Stimulated activated CD4-positive, alpha-beta T cell treated with anti-CD3 and anti-CD28 coated beads, Interleukin-4, amount 100 ng/mL, for 24 hours (primary cell): ENCODE results near the gene RAB7B.

Experiments
- DNase-seq: peaks from one replicate; pipeline ENCODE4 v3.0.0-alpha.2; 2020

The RAB7B gene

DNA sequence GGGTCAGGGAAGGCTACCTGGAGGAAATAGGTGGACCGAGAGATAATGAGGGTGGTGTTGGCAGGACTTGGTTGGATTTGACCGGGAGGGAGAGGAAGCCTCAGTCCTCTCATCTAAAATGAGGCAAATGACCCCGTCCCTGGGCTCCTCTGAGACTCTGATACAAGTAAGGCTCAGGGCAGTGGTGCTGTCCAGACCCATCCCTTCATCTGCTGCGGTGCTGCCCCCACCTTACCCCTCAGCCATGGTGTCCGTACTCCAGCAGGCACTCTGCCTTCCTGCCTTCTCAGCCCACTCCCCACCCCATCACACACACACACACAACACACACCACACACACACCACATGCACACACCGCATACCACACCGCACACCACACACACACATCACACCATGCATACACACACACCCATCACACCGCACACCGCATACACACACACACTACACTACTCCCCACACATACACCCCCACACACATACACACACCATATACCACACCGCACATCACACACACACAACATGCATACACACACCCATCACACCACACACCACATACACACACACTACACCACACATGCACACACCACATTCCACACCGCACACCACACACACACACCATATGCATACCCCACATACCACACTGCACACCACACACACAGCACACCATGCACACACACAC, 30.6 kb downstream of the RAB7B start:
- no peak for DNase-seq

DNA sequence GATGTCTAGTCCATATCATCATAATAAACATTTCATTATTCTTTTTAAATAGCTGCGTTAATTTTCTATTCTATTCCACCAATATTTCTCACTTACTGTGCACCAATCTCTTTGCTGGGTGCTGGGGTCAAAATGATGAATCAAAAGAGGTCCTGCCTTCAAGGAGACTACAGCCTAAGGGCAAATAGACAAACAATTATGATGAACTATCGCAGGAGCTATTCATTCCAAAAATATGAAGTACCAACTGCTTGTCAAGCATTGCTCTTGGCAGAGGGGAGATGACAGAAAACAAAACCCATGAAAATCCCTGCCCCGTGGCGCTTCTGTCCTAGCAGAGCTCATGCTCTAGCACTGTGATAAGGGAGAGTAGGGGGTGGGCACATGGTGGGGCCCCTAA, 31.1 kb downstream of the RAB7B start:
- DNase-seq, result no peak

DNA sequence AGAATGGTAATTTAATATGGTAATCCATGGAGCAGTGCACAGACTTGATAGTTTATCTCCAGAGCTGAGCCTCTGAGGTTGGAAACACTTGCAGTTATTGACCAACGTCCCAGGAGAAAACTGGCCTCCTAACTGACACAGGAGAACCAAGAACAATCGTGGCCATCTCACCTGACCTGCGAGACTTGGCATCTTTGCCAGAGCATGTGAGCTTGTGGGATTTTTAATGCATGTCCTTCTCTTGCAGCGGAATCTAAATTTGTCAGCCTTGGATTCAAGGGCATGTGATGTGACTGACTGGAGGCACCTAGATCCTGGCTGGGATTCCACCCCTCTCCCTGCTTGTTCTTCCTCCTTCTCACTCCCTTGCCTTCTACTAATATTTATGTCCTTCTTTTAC, 32.1 kb downstream of the RAB7B start:
- DNase-seq, result no peak

DNA sequence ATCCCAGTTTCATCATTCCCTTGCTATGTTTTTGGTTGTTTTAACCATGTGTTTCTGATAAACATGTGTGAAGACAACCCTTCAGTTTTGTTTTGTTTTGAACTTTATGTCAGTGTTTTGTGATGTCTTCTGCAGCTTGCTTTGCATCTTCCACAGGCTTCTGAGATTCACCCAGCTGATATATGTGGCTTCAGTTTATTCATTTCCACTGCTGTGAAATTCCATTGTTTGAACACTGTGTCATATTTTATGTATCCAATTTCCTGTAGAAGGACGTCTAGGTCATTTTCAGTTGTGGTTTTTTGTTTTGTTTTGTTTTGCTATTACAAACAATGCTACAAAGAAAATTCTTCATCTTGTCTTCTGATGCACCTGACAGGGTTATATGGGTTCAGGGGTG, 32.7 kb downstream of the RAB7B start:
- no peak for DNase-seq

DNA sequence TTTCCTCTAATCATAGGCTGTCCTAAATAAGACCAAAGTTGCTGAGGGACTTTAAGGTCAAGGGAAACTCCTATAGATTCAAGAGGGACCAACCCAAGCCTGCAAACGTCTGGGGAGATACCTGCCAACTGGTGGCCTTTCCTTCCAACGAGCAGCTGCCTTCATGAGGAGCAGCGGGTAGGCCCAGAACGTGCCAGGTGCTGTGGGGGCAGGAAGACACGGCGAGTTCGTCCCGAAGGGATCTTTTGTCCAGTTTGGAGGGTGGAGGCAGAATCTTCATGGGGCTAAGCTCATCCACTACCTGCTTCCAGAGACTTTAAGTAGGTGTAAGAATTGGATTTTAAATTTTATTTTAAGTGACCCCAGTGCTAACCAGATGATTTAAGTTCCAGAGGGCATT, 34.0 kb downstream of the RAB7B start:
- no peak for DNase-seq

DNA sequence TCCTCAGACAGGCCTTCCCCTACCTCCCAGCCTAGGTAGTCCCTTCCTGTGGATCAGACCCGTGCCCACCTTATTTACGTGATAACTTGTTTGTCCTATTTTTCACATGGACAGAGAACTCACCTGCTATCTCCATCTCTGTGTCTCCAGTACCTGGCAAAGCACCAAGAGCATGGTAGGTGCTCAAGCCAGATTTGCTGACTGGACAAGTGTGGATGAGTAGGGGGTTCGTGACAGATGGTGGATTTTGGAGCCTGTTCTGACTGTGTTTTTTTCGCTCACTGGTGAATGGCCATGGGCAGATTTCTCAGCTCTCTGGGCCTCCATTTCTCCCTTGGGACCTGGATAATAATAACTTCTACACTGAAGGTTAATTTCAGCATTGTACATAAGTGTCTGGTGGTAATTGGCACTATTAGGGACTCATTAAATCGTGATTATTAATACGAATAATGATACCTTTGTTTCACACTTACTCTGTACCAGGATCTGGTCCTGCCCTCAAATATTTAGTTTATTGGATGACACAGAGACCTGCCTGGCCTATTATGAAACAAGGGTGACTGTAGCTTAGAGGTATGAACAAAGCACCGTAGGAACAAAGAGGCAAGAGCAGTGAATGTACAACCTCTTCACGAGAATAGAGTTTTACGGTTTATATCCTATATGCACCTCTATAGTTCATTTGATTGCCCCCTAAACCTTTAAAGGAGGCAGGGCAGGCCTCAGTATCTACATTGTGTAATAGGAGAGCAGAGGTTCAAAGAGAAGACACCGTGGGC, 35.5 kb downstream of the RAB7B start:
- no peak for DNase-seq

DNA sequence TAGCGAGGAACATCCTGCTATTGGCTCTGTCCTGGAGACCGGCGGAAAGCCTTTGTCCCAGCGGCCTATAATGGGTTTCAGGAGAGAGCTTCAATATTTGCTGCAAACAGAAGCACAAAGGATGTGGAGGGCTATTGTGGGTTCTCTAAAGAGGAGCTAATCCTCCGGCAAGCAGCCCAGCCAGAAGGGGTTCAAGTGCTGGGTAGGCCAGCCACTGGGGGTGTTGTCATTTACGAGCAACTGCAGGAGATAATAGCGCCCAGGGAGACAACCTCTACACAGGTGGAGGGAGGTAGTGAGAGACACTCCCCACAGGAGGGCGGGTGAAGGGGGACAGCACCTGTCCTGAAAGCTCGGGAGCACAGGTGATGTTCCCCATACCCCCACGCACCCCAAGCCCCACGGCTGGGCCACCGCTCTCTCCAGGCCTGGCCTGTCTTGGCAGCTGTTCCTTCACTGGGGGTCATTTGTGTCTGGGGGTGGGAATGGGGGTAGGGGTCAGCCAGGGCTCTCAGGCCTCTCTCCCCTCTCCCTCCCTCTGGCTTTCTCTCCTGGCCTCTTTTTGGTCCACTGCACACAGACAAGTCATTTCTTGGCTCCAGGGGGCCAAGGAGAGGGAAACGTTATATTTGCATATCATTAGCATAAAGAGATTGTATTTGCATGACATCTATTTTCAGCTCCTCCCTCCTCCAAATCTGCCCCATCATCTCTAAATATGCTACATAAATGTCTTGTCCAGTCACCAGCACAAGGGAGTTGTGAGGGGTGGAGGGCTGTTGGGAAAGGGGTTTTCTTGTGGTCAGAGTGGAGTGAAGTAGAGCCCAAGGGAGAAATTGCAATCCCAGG, 37.9 kb downstream of the RAB7B start:
- no peak for DNase-seq

GRCh38 chr1:205963352-205964155, 39.6 kb downstream of the RAB7B start:
- no peak for DNase-seq

DNA sequence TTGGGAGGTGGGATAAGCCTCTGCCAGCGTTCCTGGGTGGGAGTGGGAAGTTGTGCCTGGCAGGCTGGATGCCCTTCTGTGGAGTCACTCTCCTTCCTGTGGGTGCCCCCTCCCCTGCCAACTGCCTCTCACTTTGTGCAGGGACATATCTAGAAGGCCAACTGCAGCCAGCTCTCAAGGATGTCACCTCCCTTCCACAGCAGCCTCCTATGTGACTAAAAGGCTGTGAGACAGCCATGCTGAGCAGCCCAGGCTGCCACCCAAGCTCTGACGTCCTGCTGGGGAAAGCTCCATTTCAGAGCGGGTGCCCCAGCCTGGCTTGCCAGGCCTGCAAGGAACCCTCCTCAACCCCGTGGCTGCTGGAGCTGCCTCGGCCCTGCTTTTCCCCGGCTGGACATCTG, 40.4 kb downstream of the RAB7B start:
- DNase-seq, result no peak

DNA sequence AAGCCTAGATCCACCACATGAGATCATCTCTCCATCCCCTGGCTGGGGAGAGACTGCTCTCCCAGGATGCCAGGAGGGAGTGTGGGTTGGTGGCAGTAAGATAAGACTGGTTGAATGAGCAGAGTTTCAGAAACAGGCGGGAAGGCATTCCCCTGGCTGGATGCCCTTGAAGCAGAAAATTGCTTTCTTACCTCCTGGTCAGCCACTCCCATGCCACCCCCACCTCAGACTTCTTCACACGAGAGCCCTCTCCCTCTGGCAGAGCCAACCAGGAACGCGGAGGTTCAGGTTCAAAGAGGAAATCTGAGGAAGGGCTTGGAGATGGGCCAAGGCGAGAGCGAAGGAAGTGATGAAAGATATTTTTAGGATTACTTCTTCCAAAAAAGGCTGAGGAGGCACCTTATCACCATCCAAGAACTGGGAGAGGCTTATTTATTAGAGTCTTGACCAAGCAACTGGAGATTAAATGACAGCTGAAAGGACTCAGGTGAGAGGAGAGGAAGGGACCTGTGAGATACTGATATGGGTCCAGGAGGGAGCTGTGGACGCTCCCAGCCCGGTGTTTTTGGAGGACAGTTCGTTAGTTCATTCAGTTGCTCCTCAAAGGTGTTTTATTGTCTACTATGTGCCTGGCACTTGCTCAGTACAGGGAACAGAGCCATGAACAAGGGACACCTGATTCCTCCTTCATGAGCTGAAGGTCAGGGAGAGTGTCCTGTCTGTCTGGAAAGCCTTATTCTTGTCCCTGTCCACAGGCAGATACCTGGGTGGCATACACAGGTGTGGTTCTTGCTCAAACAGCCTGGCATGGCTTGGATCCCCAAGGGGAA, 41.0 kb downstream of the RAB7B start:
- no peak for DNase-seq

DNA sequence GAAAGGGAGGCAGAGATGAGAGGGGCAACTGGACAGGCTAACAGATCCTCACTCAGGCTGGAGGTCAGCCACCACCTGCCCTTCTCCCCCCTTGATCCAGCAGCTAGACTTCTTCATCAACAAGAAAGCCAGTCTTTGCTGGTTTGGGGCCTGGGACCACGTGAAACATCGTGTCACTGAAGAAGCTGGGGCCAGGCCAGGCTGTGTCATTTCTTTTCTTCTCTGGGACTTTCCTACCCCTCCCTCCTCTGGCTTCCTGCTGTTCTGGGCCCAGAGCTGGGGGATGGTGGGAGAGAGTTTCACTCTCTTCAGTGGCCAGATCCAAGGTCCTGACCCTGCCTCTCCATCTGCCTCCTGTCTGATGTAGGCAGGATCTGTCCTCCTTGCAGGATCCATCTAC, 41.8 kb downstream of the RAB7B start:
- no peak for DNase-seq

DNA sequence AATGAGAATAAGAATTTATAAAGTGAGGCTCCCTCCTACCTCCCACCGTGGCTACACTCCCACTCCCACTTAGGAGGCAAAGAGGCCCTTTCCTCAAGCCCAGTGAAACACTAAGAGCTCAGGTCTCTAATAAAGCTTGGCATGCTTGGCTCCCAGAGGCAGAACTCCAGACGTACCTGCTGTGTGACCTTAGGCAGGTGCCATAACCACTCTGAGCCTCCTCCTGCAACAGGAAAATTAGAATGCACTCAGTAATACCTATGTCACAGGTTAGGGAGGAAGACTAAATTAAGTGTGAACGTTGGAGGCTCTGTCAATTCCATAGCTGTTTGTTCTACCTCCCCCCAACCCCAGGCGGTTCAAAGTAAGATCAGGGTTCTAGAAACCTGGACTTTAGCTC, 43.4 kb downstream of the RAB7B start:
- no peak for DNase-seq

DNA sequence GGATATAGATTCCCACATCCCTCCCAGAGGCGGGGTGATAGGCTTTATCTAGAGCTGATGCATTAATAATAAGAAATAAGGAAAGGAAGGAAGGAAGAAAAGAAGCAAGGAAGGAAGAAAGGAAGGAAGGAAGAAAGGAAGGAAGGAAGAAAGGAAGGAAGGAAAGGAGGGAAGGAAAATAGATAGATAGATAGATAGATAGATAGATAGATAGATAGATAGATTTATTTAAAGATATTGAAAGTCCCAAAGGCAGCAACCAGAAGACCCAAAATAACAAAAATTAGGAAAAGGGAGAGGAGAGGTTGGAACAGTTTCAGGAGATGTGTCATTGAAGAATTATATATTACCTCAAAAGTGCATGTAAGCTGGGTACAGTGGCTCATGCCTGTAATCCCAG, 47.7 kb downstream of the RAB7B start:
- no peak for DNase-seq

GRCh38 chr1:205954819-205955404, 48.3 kb downstream of the RAB7B start:
- DNase-seq, result no peak

DNA sequence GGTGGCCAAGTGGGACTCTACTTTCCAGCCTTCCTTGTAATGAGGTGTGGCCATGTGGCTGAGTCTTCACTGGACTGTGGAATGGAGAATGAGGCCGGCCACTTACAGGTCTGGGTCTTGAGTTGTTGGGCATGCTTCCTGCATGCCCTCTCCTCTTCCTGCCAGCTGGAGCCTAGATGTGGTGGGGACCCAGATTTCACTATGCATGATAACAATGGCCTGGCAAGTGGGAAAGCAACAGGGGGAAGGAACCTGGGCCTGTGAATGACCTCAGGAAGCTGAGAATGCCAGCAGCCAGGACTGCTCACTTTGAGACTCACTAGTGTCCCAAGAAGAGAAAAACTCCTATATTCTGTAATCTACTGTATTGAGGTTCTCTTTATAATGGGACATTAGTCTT, 51.4 kb downstream of the RAB7B start:
- DNase-seq, result no peak

DNA sequence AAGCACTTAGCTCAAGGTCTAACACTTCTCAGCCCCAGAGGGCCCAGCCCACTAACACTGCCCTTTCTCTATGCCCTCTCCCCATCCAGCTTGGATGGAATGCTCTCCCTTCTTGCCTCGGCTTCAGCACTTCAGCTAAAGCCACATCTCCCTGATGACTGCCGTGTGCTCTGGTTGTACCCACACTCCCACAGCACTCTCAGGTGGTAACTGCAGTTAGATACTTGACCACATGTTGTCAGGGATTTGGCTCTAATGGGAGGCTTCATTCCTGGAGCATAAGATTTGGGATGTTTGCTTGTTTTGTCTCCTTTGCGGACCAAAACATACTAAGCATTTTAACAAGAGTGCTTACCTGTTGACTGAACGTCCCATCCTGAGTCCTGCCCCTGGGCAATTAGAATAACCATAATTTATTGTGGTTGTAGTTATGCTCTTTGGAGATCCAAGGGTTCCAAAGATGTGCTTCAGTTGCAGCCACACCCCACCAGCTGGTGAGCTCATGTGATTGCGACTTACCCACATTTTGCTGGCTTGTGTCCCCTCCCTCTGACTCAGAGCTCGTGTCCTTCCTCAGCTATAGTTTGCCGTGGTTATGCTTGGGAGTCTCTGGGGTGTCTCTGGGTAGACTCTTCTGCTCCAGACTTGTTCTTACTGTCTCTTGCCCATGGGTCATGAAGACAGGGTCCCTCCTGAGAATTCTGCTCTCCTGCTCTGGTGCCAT, 52.2 kb downstream of the RAB7B start:
- DNase-seq, result no peak

DNA sequence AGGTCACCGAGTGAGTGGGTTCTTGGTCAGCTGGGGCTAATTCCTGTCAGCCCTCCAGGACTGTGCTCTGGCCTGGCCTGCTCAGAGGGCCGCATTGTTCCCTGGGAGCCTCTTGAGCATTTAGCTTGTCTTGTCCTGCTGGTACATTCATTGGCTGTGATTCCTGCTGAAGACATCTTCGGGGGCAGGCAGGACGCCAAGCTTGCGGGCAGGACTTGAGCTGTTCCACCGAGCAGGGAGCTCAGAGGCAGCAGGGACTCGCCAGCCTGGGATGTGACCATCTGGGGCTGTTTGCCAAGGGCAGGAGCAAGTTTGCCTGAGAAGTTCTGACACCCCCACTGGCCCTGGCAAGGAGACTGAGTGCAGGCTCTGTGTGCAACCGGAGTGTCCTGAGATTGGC, 52.9 kb downstream of the RAB7B start:
- DNase-seq, result no peak

DNA sequence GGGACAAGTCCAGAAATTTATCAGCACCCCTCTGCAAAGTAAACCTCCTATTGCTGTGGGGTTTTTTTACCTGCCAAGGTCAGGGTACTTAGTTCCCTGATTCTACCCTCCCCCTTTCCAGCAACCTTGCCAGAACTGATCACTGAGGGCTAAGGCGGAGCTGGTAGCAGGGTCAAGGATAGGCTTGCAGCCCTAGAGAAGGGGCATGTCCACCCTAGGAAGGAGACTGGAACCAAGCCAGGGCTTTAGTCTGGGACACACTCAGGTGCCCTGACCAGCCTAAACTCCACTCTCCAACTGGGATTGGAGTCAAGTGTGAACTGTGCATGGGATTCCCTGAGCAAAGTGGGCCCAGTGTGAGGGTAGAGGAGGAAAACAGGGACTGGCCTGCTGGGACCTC, 53.4 kb downstream of the RAB7B start:
- DNase-seq, result no peak

GRCh38 chr1:205948886-205949285, 54.3 kb downstream of the RAB7B start:
- DNase-seq, result no peak

DNA sequence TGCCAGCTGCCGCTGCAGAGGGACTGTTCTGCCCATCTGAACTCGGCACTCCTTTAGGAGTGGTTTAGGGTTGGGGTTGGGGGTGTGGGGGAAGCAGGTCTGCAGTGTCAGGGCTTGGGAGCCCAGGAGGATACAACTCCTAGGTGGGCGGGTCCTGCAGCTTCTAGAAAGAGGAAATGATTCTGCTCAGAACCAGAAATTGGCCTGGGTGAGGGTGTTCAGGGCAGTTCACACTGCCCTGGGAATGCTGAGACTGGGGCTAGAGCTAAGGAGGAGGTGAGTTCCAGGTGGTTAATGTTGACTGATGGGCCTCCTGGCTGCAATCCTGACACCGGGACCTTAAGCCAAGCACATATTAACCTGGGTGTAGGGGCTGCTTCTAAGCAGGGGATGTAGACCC, 55.2 kb downstream of the RAB7B start:
- no peak for DNase-seq

DNA sequence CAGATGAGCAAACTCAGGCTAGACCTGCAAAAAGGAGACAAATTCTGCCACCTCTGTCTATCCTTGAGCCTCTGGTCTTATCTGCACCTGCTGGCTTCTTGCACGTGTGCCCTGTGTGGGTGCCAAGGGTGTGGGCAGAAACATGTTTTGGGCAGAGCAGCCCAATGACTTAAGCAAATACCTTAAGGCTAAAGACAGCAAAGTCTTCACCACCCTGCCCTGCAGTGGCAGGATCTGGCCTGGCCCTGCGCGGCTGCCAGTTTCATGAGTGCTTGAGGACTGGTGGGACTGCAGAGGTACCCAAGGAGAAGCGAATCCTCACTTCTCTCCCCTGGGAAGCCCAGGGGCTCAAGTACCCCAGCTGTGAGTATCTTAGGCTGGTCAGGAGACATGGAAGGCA, 56.2 kb downstream of the RAB7B start:
- no peak for DNase-seq
